K562 (cell line): ENCODE measurements around the gene ZNRD2.

Source experiments
- RUNX1 ChIP-seq: sonication (generic); IDR thresholded peaks from 2 replicates; pipeline ENCODE4 v1.6.1; 2016; ENCODE audit warnings: antibody characterized with exemption, low read depth
- TF ChIP-seq, protein P1 (sequence below), 2 experiments: IDR thresholded peaks in 1 of 2; conservative IDR thresholded peaks in 1 of 2; 2 replicates each; pipeline ENCODE4 v1.6.1; 2016; ENCODE audit warnings: low read depth in 2 of 2, mild to moderate bottlenecking in 1 of 2, missing compliant biosample characterization in 1 of 2, missing genetic modification characterization in 1 of 2, moderate library complexity in 1 of 2

DNA sequence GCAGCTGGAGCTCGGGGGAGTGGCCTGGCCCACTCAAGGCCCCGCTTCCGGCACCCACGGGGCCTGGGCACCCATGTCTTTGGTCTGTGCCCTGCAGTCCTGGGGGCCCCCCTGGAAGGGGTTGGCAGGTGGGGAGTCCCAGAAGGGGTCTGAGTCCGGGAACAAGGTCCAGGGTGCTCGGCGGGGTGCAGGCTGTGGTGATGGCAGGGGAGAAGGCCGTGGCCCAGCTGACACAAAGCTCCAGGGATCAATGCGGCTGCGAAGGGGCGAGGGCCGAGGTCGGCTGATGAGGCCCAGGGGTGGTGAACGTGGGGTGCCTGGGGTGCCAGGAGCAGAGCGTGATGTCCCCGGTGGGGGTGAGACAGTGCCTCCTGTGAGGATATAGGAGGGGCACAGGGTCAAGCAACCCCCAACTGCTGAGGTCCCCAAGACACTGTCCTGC, 28.0 kb downstream of the ZNRD2 start:
- TF ChIP-seq RUNX1 = no peak
- TF ChIP-seq, protein P1, sequence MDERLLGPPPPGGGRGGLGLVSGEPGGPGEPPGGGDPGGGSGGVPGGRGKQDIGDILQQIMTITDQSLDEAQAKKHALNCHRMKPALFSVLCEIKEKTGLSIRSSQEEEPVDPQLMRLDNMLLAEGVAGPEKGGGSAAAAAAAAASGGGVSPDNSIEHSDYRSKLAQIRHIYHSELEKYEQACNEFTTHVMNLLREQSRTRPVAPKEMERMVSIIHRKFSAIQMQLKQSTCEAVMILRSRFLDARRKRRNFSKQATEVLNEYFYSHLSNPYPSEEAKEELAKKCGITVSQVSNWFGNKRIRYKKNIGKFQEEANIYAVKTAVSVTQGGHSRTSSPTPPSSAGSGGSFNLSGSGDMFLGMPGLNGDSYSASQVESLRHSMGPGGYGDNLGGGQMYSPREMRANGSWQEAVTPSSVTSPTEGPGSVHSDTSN (CRISPR knock-in tag; IDR thresholded peaks at IDR 0.05; ENCODE audit: low read depth) = no peak
- TF ChIP-seq, protein P1 (tag; conservative IDR thresholded peaks at IDR 0.05; ENCODE audit: low read depth) = no peak
